PC-3 (cell line): ENCODE measurements around the gene AP4S1. TPM values are rescaled to one million over a fixed set of nuclear protein-coding genes. Genes with fewer than 3 reads are reported as not detected.
"Not testable (repeated sequence)": the region's sequence is repeated elsewhere in the genome, so short reads cannot be mapped to it uniquely, and the experiment has no call there.

Source experiments
- ATAC-seq: fragments of 200-7000 bp; cut with Tn5 transposase; 2 replicates; pipeline ENCODE4 v1.9.1; 2020; ENCODE audit warnings: mild to moderate bottlenecking, moderate library complexity
- BruUV-seq: library from RNA; stranded (reverse); fragments of 400-500 nt; replicated peaks from 2 replicates; lab custom pipeline; 2021; lab: Mats Ljungman, UMichigan
- CTCF ChIA-PET: fragments of 300-600 bp; sonication (Branson Sonifier 250); formaldehyde crosslinking; loops from one replicate; lab custom pipeline; 2022; ENCODE audit warnings: antibody characterized with exemption; lab: Charles Lee
- POLR2A ChIA-PET: fragments of 300-600 bp; sonication (Branson Sonifier 250); formaldehyde crosslinking; loops from one replicate; lab custom pipeline; 2022; ENCODE audit warnings: antibody characterized with exemption; ENCODE audit not compliant: unreplicated experiment; lab: Charles Lee
- DNase-seq: peaks from one replicate; pipeline ENCODE4 v3.0.0-alpha.2; 2015
- H2AFZ ChIP-seq: fragments of 300-600 bp; sonication (generic); 2 replicates; pipeline ENCODE4 v1.6.0; 2016; ENCODE audit warnings: antibody characterized with exemption, low read length
- H3F3A ChIP-seq: fragments of 300-600 bp; sonication (generic); one replicate; pipeline ENCODE4 v1.6.0; 2017; ENCODE audit warnings: antibody characterized with exemption, low read length, control low read depth, mild to moderate bottlenecking; ENCODE audit not compliant: unreplicated experiment
- H3K27ac ChIP-seq: fragments of 300-600 bp; sonication (generic); 2 replicates; pipeline ENCODE4 v1.5.1; 2016; ENCODE audit warnings: mild to moderate bottlenecking, low read length
- H3K27me3 ChIP-seq: fragments of 300-600 bp; sonication (generic); 2 replicates; pipeline ENCODE4 v1.6.1; 2016; ENCODE audit warnings: low read length, mixed read lengths
- H3K36me3 ChIP-seq: fragments of 300-600 bp; sonication (generic); 2 replicates; pipeline ENCODE4 v1.6.1; 2016; ENCODE audit warnings: low read depth, mixed run types, low read length, mixed read lengths
- H3K4me1 ChIP-seq: fragments of 300-600 bp; sonication (generic); 2 replicates; pipeline ENCODE4 v1.5.1; 2016; ENCODE audit warnings: low read length; ENCODE audit not compliant: insufficient read depth
- H3K4me2 ChIP-seq: fragments of 300-600 bp; sonication (generic); 2 replicates; pipeline ENCODE4 v1.6.0; 2016; ENCODE audit warnings: low read length
- H3K4me3 ChIP-seq: fragments of 300-600 bp; sonication (generic); 2 replicates; pipeline ENCODE4 v1.5.1; 2016; ENCODE audit warnings: mild to moderate bottlenecking, low read length, mixed read lengths
- H3K79me2 ChIP-seq: fragments of 300-600 bp; sonication (generic); 2 replicates; pipeline ENCODE4 v1.6.1; 2017; ENCODE audit warnings: low read length, mixed read lengths
- H3K9ac ChIP-seq: fragments of 300-600 bp; sonication (generic); 2 replicates; pipeline ENCODE4 v1.6.0; 2016; ENCODE audit warnings: mild to moderate bottlenecking, low read length
- H3K9me2 ChIP-seq: fragments of 300-600 bp; sonication (generic); replicated peaks from 2 replicates; pipeline ENCODE4 v1.6.1; 2016; ENCODE audit warnings: mixed run types, low read length, mixed read lengths
- H3K9me3 ChIP-seq: fragments of 300-600 bp; sonication (generic); 2 replicates; pipeline ENCODE4 v1.6.1; 2016; ENCODE audit warnings: low read length, mixed read lengths
- H4K20me1 ChIP-seq: fragments of 300-600 bp; sonication (generic); 2 replicates; pipeline ENCODE4 v1.6.1; 2016; ENCODE audit warnings: low read length, mixed read lengths
- CTCF ChIP-seq: fragments of 300-600 bp; sonication (generic); conservative IDR thresholded peaks from 2 replicates; pipeline ENCODE4 v1.5.1; 2017; ENCODE audit warnings: antibody characterized with exemption, low read depth, mild to moderate bottlenecking, low read length
- EZH2 ChIP-seq: fragments of 300-600 bp; sonication (generic); IDR thresholded peaks from one replicate; pipeline ENCODE4 v1.6.1; 2017; ENCODE audit warnings: antibody characterized with exemption, mild to moderate bottlenecking, low read length; ENCODE audit not compliant: unreplicated experiment
- EZH2phosphoT487 ChIP-seq: fragments of 300-600 bp; sonication (generic); IDR thresholded peaks from 2 replicates; pipeline ENCODE4 v1.6.1; 2018; ENCODE audit warnings: mild to moderate bottlenecking, antibody characterized with exemption, low read length, borderline replicate concordance
- intact Hi-C: fragments of 100-400 bp; cut with micrococcal nuclease; formaldehyde crosslinking; loops from 2 replicates; pipeline ENCODE4 v1.9.0; 2023
- total RNA-seq: library from RNA; depleted of rRNA; stranded (reverse); fragments of >200 nt; gene quantifications from 2 replicates; pipeline ENCODE4 v1.2.3, GENCODE V29; 2014

Gene AP4S1
- total RNA-seq, 1 experiment from 2014 or later = 3.2 TPM

GRCh38 chr14:31084385-31084784 lies 58.9 kb downstream of the AP4S1 start:
- no peaks in the 10 kb centered on the region for H3K9me2 ChIP-seq
- intact Hi-C loops = no loop called here
- no peaks in the 10 kb centered on the region for H3K9me3 ChIP-seq
- no peak overlapping the region for H3K4me3 ChIP-seq
- H3K27ac ChIP-seq = no peak overlapping the region
- peaks cover 13% of the 10 kb centered on the region for H3K4me1 ChIP-seq
- DNase-seq = no peak
- no peaks in the 10 kb centered on the region for H3K79me2 ChIP-seq
- TF ChIP-seq EZH2 (no peak), EZH2phosphoT487 (no peak), CTCF (0 out of 2 replicates have a peak, but pooled peaks have one; percentile 22)
- no peaks in the 10 kb centered on the region for H3F3A ChIP-seq
- no peak overlapping the region for H3K4me2 ChIP-seq
- ATAC-seq = no peak
- H3K9ac ChIP-seq = no peak overlapping the region
- no peaks in the 10 kb centered on the region for H3K27me3 ChIP-seq
- H2AFZ ChIP-seq = no peak overlapping the region
- ChIA-PET CTCF (no interaction called here), POLR2A (no interaction called here)
- H3K36me3 ChIP-seq = no peaks in the 10 kb centered on the region
- H4K20me1 ChIP-seq = no peaks in the 10 kb centered on the region
- BruUV-seq = no TSS peak

GRCh38 chr14:31085027-31085426 lies 59.6 kb downstream of the AP4S1 start:
- Histone ChIP-seq H3K27ac (no peak overlapping the region), H3K79me2 (no peaks in the 10 kb centered on the region), H3K9me3 (no peaks in the 10 kb centered on the region), H3K9ac (no peak overlapping the region), H3F3A (no peaks in the 10 kb centered on the region), H4K20me1 (no peaks in the 10 kb centered on the region), H2AFZ (no peak overlapping the region), H3K4me1 (peaks cover 7% of the 10 kb centered on the region), H3K27me3 (no peaks in the 10 kb centered on the region), H3K9me2 (no peaks in the 10 kb centered on the region), H3K4me3 (no peak overlapping the region), H3K4me2 (no peak overlapping the region), H3K36me3 (no peaks in the 10 kb centered on the region)
- no peak for DNase-seq
- ChIA-PET CTCF (no interaction called here), POLR2A (no interaction called here)
- intact Hi-C loops = no loop called here
- TF ChIP-seq CTCF (no peak), EZH2phosphoT487 (no peak), EZH2 (no peak)
- no TSS peak for BruUV-seq
- no peak for ATAC-seq

DNA sequence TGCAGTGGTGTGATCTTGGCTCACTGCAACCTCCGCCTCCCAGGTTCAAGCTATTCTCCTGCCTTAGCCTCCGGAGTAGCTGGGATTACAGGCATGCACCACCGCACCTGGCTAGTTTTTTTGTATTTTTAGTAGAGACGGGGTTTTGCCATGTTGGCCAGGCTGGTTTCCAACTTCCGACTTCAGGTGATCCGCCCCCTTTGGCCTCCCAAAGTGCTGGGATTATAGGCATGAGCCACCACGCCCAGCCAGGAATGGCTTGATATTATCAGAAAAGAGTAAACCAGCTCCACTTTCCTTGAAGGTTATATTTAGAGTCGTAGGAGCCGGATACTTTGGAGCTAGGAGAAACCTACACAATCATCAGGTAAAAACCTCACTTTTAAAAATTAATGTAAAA lies 61.0 kb downstream of the AP4S1 start:
- H3K36me3 ChIP-seq, H3K27ac ChIP-seq, H3K79me2 ChIP-seq, H3K9ac ChIP-seq, ATAC-seq, H3K9me3 ChIP-seq, DNase-seq, H3K4me3 ChIP-seq, intact Hi-C loops, CTCF ChIA-PET, H3K4me2 ChIP-seq, H3F3A ChIP-seq, H3K27me3 ChIP-seq, POLR2A ChIA-PET, H4K20me1 ChIP-seq, H2AFZ ChIP-seq, H3K9me2 ChIP-seq, BruUV-seq: not testable (repeated sequence)
- peaks cover 14% of the 10 kb centered on the region for H3K4me1 ChIP-seq
